NCI-H2227 (cell line): ENCODE results near the gene STX16.

Experiments used
- DNase-seq: peaks from one replicate; lab custom pipeline; 2025; ENCODE audit not compliant: unreplicated experiment; lab: John Stamatoyannopoulos, UW

STX16 gene

GRCh38 chr20:58618351-58619076 is 32.6 kb upstream of the STX16 start:
- DNase-seq: no peak

GRCh38 chr20:58619077-58619863 is 31.8 kb upstream of the STX16 start:
- no peak for DNase-seq

- no peak for DNase-seq
Measured at GRCh38 chr20:58619864-58620431, 31.1 kb upstream of the STX16 start.

GRCh38 chr20:58621906-58622548 is 29.1 kb upstream of the STX16 start:
- DNase-seq: no peak

- DNase-seq: no peak
Measured at GRCh38 chr20:58622671-58623578, 28.2 kb upstream of the STX16 start.

- DNase-seq: peak; percentile 53
Measured at GRCh38 chr20:58623579-58624473, 27.3 kb upstream of the STX16 start.

GRCh38 chr20:58624687-58625086 is 26.4 kb upstream of the STX16 start:
- DNase-seq: no peak

GRCh38 chr20:58625585-58625984 is 25.5 kb upstream of the STX16 start:
- DNase-seq: no peak

- no peak for DNase-seq
Measured at GRCh38 chr20:58626051-58626450, 25.0 kb upstream of the STX16 start.

- DNase-seq: no peak
Measured at GRCh38 chr20:58627212-58628072, 23.6 kb upstream of the STX16 start.

GRCh38 chr20:58628491-58629214 is 22.4 kb upstream of the STX16 start:
- no peak for DNase-seq

- peak; percentile 22 for DNase-seq
Measured at GRCh38 chr20:58629215-58629580, 21.9 kb upstream of the STX16 start.

GRCh38 chr20:58630063-58630462 is 21.0 kb upstream of the STX16 start:
- DNase-seq: no peak

- no peak for DNase-seq
Measured at GRCh38 chr20:58633161-58634053, 17.7 kb upstream of the STX16 start.

- DNase-seq: no peak
Measured at GRCh38 chr20:58634059-58634458, 17.0 kb upstream of the STX16 start.

GRCh38 chr20:58634521-58635278 is 16.4 kb upstream of the STX16 start:
- no peak for DNase-seq
